ENCODE data around the gene APP.

APP gene

GRCh38 chr21:25884311-25884710, 286.3 kb downstream of the APP start:
- no peak for DNase-seq (ENCODE audit: low read depth in 2 of 2, low spot score in 1 of 2)

GRCh38 chr21:25881524-25882376, 288.8 kb downstream of the APP start:
- peak; percentile 7 to 16 for DNase-seq (ENCODE audit: low read depth in 2 of 2, low spot score in 1 of 2)

GRCh38 chr21:25879203-25879602, 291.4 kb downstream of the APP start:
- DNase-seq (ENCODE audit: low read depth in 2 of 2, low spot score in 1 of 2) = no peak

- no peak for DNase-seq (ENCODE audit: low read depth in 2 of 2, low spot score in 1 of 2)
Measured at GRCh38 chr21:25878344-25878743, 292.2 kb downstream of the APP start.

GRCh38 chr21:25872271-25872670, 298.3 kb downstream of the APP start:
- DNase-seq (ENCODE audit: low read depth in 2 of 2, low spot score in 1 of 2) = no peak

GRCh38 chr21:25871566-25871965, 299.0 kb downstream of the APP start:
- no peak for DNase-seq (ENCODE audit: low read depth in 2 of 2, low spot score in 1 of 2)

GRCh38 chr21:25870084-25870483, 300.5 kb downstream of the APP start:
- no peak for DNase-seq (ENCODE audit: low read depth in 2 of 2, low spot score in 1 of 2)

GRCh38 chr21:25867061-25867460, 303.5 kb downstream of the APP start:
- no peak for DNase-seq (ENCODE audit: low read depth in 2 of 2, low spot score in 1 of 2)

GRCh38 chr21:25863747-25864146, 306.8 kb downstream of the APP start:
- DNase-seq (ENCODE audit: low read depth in 2 of 2, low spot score in 1 of 2) = no peak

GRCh38 chr21:25863031-25863430, 307.5 kb downstream of the APP start:
- no peak for DNase-seq (ENCODE audit: low read depth in 2 of 2, low spot score in 1 of 2)

GRCh38 chr21:25862596-25862995, 308.0 kb downstream of the APP start:
- no peak for DNase-seq (ENCODE audit: low read depth in 2 of 2, low spot score in 1 of 2)

- no peak for DNase-seq (ENCODE audit: low read depth in 2 of 2, low spot score in 1 of 2)
Measured at GRCh38 chr21:25862112-25862511, 308.5 kb downstream of the APP start.

- DNase-seq (ENCODE audit: low read depth in 2 of 2, low spot score in 1 of 2) = no peak
Measured at GRCh38 chr21:25859235-25859929, 311.2 kb downstream of the APP start.

GRCh38 chr21:25858325-25858724, 312.2 kb downstream of the APP start:
- DNase-seq (ENCODE audit: low read depth in 2 of 2, low spot score in 1 of 2) = no peak

GRCh38 chr21:25857308-25858074, 313.1 kb downstream of the APP start:
- no peak for DNase-seq (ENCODE audit: low read depth in 2 of 2, low spot score in 1 of 2)

- DNase-seq (ENCODE audit: low read depth in 2 of 2, low spot score in 1 of 2) = no peak
Measured at GRCh38 chr21:25855576-25855975, 315.0 kb downstream of the APP start.

- no peak for DNase-seq (ENCODE audit: low read depth in 2 of 2, low spot score in 1 of 2)
Measured at GRCh38 chr21:25850126-25850842, 320.3 kb downstream of the APP start.

- no peak for DNase-seq (ENCODE audit: low read depth in 2 of 2, low spot score in 1 of 2)
Measured at GRCh38 chr21:25848309-25848708, 322.3 kb downstream of the APP start.

GRCh38 chr21:25845729-25846256, 324.8 kb downstream of the APP start:
- no peak for DNase-seq (ENCODE audit: low read depth in 2 of 2, low spot score in 1 of 2)

GRCh38 chr21:25842925-25843324, 327.6 kb downstream of the APP start:
- no peak for DNase-seq (ENCODE audit: low read depth in 2 of 2, low spot score in 1 of 2)

GRCh38 chr21:25838809-25839208, 331.8 kb downstream of the APP start:
- DNase-seq (ENCODE audit: low read depth in 2 of 2, low spot score in 1 of 2) = no peak

All from stimulated activated CD8-positive, alpha-beta memory T cell treated with anti-CD3 and anti-CD28 coated beads, Interleukin-4, amount 100 ng/mL, for 4 hours (primary cell).